CD4-positive, alpha-beta T cell (primary cell): Measurements from ENCODE around the gene POLR1E. TPM values are rescaled to one million over a fixed set of nuclear protein-coding genes. Genes with fewer than 3 reads are reported as not detected.

ENCODE experiments used
- ATAC-seq: fragments of 200-7000 bp; cut with Tn5 transposase; one replicate; pipeline ENCODE4 v1.10.0; 2022; ENCODE audit warnings: mild to moderate bottlenecking; ENCODE audit not compliant: poor library complexity
- CTCF ChIA-PET: fragments of 350-600 bp; sonication (Branson Sonifier 250); formaldehyde crosslinking; loops from one replicate; lab custom pipeline; 2021; ENCODE audit warnings: antibody characterized with exemption, inconsistent platforms; lab: Charles Lee
- POLR2A ChIA-PET: fragments of 350-600 bp; sonication (Branson Sonifier 250); formaldehyde crosslinking; loops from one replicate; lab custom pipeline; 2021; ENCODE audit warnings: antibody characterized with exemption, inconsistent platforms; lab: Charles Lee
- DNase-seq, 14 experiments: peaks; one replicate each; pipeline ENCODE4 v3.0.0-alpha.2; 2013 to 2020; ENCODE audit warnings: mixed read lengths in 2 of 14
- H3K27ac ChIP-seq, 2 donors: one replicate each; pipeline versions ENCODE4 v1.5.1 to v1.7.0; 2013; ENCODE audit warnings: low read length in 2 of 2, low read depth in 1 of 2, mild to moderate bottlenecking in 1 of 2
- H3K27me3 ChIP-seq, 2 experiments: 1 replicate in 1 of 2; 2 replicates in 1 of 2; pipeline versions ENCODE4 v1.6.1 to v1.7.0; 2013; ENCODE audit warnings: low read length in 2 of 2, control low read depth in 1 of 2, mild to moderate bottlenecking in 1 of 2, moderate library complexity in 1 of 2; ENCODE audit not compliant: insufficient read depth in 2 of 2, control insufficient read depth in 1 of 2
- H3K36me3 ChIP-seq: one replicate; pipeline ENCODE4 v1.6.1; 2013; ENCODE audit warnings: low read length, control low read depth; ENCODE audit not compliant: insufficient read depth
- H3K4me1 ChIP-seq: one replicate; pipeline ENCODE4 v1.6.1; 2013; ENCODE audit warnings: low read length, control low read depth; ENCODE audit not compliant: insufficient read depth
- H3K4me3 ChIP-seq: one replicate; pipeline ENCODE4 v1.5.1; 2013; ENCODE audit warnings: mild to moderate bottlenecking, low read length, moderate library complexity
- H3K9me3 ChIP-seq, 2 experiments: 1 replicate in 1 of 2; 2 replicates in 1 of 2; pipeline versions ENCODE4 v1.6.1 to v1.7.0; 2013; ENCODE audit warnings: low read length in 2 of 2, mild to moderate bottlenecking in 2 of 2, control low read depth in 1 of 2, moderate library complexity in 1 of 2; ENCODE audit not compliant: control insufficient read depth in 1 of 2, insufficient read depth in 1 of 2
- H3K27ac Mint-ChIP-seq: one replicate; pipeline ENCODE4 v1.8.0; 2020; ENCODE audit warnings: mixed read lengths
- H3K27me3 Mint-ChIP-seq: one replicate; pipeline ENCODE4 v1.8.0; 2021; ENCODE audit warnings: mixed read lengths
- H3K36me3 Mint-ChIP-seq: one replicate; pipeline ENCODE4 v1.8.0; 2021; ENCODE audit warnings: low read depth, mixed read lengths
- H3K4me1 Mint-ChIP-seq: one replicate; pipeline ENCODE4 v1.8.0; 2021; ENCODE audit warnings: low read depth, mixed read lengths
- H3K4me3 Mint-ChIP-seq: one replicate; pipeline ENCODE4 v1.8.0; 2020; ENCODE audit warnings: mild to moderate bottlenecking, mixed read lengths
- H3K9me3 Mint-ChIP-seq: one replicate; pipeline ENCODE4 v1.8.0; 2020; ENCODE audit warnings: mixed read lengths
- intact Hi-C, 2 experiments: fragments of 100-400 bp; cut with DNase I in 1 of 2; cut with micrococcal nuclease in 1 of 2; formaldehyde crosslinking; loops; one replicate each; pipeline versions ENCODE4 v1.15.1 to v1.9.0; 2023 to 2025; cut with DNase I, micrococcal nuclease
- total RNA-seq, 174 experiments: library from RNA in 2 of 174; stranded (reverse) in 2 of 174; gene quantifications; one replicate each; pipeline ENCODE4 v1.2.3 and lab custom pipeline; 2021 to 2026
- TF ChIP-seq, protein P1 (sequence below): fragments of 200-600 bp; IDR thresholded peaks from one replicate; pipeline ENCODE4 v1.8.0; 2022; ENCODE audit warnings: antibody characterized with exemption, mild to moderate bottlenecking

POLR1E gene
- total RNA-seq, 2 experiments from 2014 or later = 28.9 to 29.7 TPM

DNA sequence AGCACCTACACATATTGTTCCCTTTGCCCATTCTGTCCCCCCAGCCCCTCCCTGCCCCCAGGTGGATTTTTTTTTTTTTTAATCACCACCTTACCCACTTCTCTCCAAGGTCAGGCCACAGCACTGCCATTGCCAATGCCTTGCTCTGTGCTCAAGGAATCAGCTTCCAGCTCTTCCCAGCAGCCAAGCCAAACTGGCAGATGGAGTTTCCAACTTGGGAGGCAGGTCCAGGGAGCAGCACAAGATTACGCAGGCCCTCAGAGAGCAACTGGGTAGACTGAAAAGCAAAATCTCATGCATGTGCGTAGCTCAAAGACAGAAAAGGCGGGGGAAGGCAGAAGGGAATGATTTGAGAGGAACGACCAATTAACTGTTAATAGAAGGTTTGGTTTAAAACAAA lies 48.1 kb upstream of the POLR1E start:
- no peaks in the 10 kb centered on the region for H3K9me3 ChIP-seq
- Mint-ChIP-seq H3K4me3 (no peak overlapping the region), H3K27me3 (no peaks in the 10 kb centered on the region), H3K27ac (no peak overlapping the region), H3K9me3 (no peaks in the 10 kb centered on the region), H3K36me3 (peaks cover 87% of the 10 kb centered on the region), H3K4me1 (no peaks in the 10 kb centered on the region)
- ChIA-PET POLR2A (no interaction called here), CTCF (no interaction called here)
- ATAC-seq (no peak), DNase-seq (no peak)
- no peaks in the 10 kb centered on the region for H3K4me1 ChIP-seq
- no peaks in the 10 kb centered on the region for H3K27me3 ChIP-seq
- H3K36me3 ChIP-seq = peaks cover 67% of the 10 kb centered on the region
- no peak overlapping the region for H3K27ac ChIP-seq
- TF ChIP-seq, protein P1, sequence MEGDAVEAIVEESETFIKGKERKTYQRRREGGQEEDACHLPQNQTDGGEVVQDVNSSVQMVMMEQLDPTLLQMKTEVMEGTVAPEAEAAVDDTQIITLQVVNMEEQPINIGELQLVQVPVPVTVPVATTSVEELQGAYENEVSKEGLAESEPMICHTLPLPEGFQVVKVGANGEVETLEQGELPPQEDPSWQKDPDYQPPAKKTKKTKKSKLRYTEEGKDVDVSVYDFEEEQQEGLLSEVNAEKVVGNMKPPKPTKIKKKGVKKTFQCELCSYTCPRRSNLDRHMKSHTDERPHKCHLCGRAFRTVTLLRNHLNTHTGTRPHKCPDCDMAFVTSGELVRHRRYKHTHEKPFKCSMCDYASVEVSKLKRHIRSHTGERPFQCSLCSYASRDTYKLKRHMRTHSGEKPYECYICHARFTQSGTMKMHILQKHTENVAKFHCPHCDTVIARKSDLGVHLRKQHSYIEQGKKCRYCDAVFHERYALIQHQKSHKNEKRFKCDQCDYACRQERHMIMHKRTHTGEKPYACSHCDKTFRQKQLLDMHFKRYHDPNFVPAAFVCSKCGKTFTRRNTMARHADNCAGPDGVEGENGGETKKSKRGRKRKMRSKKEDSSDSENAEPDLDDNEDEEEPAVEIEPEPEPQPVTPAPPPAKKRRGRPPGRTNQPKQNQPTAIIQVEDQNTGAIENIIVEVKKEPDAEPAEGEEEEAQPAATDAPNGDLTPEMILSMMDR = no peak
- H3K4me3 ChIP-seq = no peak overlapping the region
- intact Hi-C loops = no loop called here

GRCh38 chr9:37438359-37438758 lies 47.4 kb upstream of the POLR1E start:
- Mint-ChIP-seq H3K27me3 (no peaks in the 10 kb centered on the region), H3K9me3 (no peaks in the 10 kb centered on the region), H3K4me3 (no peak overlapping the region), H3K36me3 (peaks cover 86% of the 10 kb centered on the region), H3K27ac (no peak overlapping the region), H3K4me1 (no peaks in the 10 kb centered on the region)
- Histone ChIP-seq H3K27ac (no peak overlapping the region), H3K9me3 (no peaks in the 10 kb centered on the region), H3K36me3 (peaks cover 70% of the 10 kb centered on the region), H3K4me1 (no peaks in the 10 kb centered on the region), H3K27me3 (no peaks in the 10 kb centered on the region), H3K4me3 (no peak overlapping the region)
- ChIA-PET POLR2A (no interaction called here), CTCF (no interaction called here)
- intact Hi-C loops = no loop called here
- DNase-seq (no peak), ATAC-seq (no peak)
- TF ChIP-seq, protein P1 = no peak

GRCh38 chr9:37441776-37442370 lies 43.9 kb upstream of the POLR1E start:
- POLR2A ChIA-PET = no interaction called here
- CTCF ChIA-PET = no interaction called here

More at GRCh38 chr9:37441776-37442370, 43.9 kb upstream of the POLR1E start:
- intact Hi-C loops = no loop called here
- ATAC-seq (no peak), DNase-seq (no peak)
- Histone ChIP-seq H3K27me3 (no peaks in the 10 kb centered on the region), H3K27ac (no peak overlapping the region), H3K36me3 (peaks cover 51% of the 10 kb centered on the region), H3K9me3 (no peaks in the 10 kb centered on the region), H3K4me3 (no peak overlapping the region), H3K4me1 (no peaks in the 10 kb centered on the region)
- peaks cover 13% of the 10 kb centered on the region for H3K4me1 Mint-ChIP-seq
- H3K36me3 Mint-ChIP-seq = peaks cover 63% of the 10 kb centered on the region
- no peaks in the 10 kb centered on the region for H3K27me3 Mint-ChIP-seq
- H3K27ac Mint-ChIP-seq = no peak overlapping the region
- TF ChIP-seq, protein P1 = no peak
- no peaks in the 10 kb centered on the region for H3K9me3 Mint-ChIP-seq
- no peak overlapping the region for H3K4me3 Mint-ChIP-seq
